ENCODE data around the gene SRC.

The SRC gene

GRCh38 chr20:37416848-37417616 lies 71.1 kb downstream of the SRC start:
- no peak for DNase-seq

DNA sequence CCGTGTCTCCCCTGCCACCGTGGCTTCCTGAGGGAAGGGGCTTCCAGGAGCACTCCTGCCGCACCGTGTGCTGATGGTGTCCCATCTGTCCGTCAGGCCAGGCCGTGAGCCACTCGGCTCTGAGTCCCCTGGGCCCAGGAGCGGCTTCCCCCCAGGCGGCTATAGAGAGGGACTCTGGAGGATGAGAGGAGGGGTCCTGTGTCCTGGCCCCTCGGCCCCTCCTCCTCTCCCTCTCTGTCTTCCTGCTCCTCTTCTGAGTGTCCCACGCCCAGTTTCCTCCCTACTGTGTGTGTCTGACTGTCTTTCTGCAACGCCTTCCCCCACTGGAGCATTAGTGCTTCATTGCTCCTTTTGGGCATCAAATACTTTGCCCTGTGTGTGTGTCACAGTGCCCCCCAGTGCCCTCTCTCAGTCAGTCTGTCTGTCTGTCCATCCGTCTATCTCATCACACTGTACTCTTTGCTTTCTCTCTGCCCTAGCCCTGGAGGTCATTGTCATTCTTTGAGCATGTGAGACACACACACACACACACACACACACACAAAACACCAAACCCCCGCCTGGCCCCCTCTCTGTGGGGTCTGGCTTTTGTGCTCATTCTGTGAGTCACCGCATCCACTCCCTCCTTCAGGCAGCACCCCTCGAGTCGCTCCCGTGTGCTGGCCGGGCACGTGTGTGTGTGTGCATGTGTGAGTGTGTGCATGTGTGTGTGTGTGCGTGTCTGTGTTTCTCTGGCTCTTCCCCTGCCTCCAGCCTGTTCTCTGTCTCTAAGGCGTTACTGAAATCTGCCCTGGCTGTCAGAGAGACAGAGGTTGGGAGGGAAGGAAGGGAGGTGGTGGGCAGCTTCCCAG lies 71.9 kb downstream of the SRC start:
- DNase-seq: peak; percentile 55

- no peak for DNase-seq
Observed at GRCh38 chr20:37418591-37419109, 72.7 kb downstream of the SRC start.

DNA sequence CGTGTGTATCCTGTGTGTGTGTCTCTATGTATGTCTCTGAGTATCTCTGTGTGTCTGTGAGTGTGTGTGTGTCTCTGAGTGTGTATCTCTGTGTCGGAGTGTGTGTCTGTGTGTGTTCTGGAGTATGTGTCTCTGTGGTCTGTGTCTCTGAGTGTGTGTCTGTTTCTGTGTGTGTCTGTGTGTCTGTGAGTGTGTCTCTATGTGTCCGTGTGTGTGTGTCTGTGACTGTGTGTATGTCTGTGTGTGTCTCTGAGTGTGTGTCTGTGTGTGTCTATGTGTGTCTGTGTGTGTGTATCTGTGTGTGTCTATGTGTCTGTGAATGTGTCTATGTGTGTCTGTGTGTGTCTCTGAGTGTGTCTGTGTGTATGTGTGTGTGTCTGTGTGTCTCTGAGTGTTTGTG lies 73.4 kb downstream of the SRC start:
- no peak for DNase-seq

DNA sequence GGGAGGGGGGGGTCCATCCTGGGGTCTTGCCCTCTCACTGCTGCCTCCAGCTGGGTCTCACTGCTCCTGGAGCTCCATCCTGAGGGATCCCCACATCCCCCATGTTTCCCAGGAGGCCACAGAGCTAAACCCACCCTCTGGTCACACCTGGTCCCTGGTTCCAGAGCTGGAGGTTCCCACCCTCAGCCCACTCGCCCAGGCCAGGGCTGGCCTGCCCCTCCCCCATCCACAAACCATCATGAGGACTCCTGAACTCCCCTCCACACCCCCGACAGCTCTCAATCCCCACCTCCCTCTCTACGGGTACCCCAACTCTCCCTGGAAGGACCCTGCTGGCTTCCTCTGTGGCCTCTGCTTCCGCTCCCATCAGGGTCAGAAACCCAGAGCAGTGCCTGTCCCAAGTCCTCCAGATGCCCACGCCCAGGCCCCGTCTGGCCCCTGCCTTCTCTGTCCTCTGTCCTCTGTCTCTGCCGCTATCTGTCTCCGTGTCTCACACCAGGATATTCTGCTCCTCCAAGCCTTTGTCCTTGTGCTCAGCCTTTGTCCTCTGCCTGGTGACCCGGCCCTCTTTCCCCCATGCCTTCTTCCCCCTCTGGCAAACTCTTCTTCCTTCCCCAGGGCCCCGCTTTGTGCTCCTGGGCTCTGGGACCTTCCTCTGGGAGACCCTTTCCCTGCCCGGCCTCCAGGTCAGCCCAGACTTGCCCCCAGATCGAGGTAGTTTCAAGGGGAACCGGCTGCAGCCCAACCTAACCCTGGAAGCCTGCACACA lies 74.0 kb downstream of the SRC start:
- no peak for DNase-seq

- DNase-seq: no peak
Observed at GRCh38 chr20:37420610-37421009, 74.7 kb downstream of the SRC start.

GRCh38 chr20:37421060-37421905 lies 75.3 kb downstream of the SRC start:
- no peak for DNase-seq

GRCh38 chr20:37421988-37422387 lies 76.0 kb downstream of the SRC start:
- DNase-seq: no peak

- no peak for DNase-seq
Observed at GRCh38 chr20:37422791-37423286, 76.9 kb downstream of the SRC start.

GRCh38 chr20:37423545-37423944 lies 77.6 kb downstream of the SRC start:
- no peak for DNase-seq

DNA sequence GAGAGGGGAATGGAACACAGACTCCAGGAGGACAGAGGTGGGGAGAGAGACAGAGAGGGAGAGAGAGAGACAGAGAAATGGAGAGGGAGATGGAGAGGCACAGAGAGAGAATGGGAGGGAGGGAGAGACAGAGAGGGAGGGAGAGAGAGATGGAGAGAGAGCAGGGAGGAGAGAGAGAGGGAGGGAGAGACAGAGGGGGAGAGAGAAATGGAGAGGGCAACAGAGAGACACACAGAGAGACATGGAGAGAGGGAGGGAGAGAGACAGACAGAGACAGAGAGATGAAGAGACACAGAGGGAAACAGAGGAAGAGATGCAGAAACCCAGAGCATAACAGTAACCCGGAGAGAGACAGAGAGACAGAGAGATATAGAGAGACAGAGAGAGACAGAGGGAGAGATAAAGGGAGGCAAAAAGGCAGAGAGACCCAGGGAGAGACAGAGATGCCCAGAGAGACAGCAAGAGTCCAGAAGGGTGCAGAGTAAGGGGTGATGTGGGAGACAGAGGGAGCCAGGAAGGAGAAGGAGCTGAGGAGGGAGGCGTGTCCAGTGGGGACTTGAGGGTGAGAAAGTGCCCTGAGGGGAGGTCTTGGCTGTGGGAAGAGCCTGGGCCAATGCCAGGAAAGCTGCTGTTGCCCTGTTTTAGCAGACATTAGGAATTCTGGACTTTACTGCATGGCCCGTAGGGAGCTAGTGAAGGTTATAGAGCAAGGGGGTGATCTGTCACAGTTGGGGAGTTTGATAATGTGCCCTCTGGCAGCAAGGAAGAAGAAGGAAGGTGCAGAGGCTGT lies 78.3 kb downstream of the SRC start:
- DNase-seq: no peak

DNA sequence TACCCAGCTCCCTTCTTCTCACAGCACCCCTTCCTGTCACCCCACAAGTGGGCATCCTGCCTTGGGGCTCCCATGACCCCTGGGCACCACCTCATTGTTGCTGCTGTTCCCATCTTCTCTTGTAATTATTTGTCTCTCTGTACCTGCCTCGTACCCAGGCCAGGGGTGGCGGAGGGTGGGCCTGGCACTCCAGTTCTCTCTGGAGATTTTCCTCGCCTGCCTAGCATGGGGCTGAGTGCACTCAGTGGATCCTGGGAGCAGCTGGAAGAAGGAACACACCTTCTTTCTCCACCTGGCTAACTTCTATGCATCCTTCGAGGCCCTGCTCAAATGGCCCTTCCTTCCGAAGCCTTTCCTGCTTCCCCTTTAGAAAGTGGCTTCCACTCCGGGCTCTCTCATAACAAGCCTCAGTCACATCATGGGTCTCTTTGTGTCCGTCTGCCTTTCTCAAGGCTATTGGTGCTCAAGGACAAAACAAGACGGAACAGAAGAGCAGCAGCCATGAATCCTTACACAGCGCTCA lies 79.2 kb downstream of the SRC start:
- no peak for DNase-seq

GRCh38 chr20:37426106-37426505 lies 80.2 kb downstream of the SRC start:
- DNase-seq: no peak

DNA sequence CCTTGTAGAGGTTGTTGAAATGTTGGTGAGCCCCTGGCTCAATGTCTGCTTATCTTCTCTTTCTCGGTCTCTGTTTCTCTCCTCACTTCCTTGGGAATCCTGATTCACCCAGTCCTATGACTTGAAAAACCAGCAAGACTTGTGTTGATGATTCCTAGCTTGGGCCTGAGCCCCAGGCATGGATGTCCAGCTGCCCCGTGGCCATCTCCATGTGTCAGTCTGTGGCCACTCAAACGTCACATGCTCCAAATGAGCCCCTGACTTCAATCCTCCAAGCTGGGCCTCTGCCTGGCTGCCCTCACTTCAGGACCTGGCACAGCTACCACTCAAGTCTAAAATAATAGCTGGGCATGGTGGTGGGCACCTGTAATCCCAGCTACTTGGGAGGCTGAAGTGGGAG lies 81.0 kb downstream of the SRC start:
- DNase-seq: no peak

GRCh38 chr20:37430044-37430443 lies 84.1 kb downstream of the SRC start:
- no peak for DNase-seq

DNA sequence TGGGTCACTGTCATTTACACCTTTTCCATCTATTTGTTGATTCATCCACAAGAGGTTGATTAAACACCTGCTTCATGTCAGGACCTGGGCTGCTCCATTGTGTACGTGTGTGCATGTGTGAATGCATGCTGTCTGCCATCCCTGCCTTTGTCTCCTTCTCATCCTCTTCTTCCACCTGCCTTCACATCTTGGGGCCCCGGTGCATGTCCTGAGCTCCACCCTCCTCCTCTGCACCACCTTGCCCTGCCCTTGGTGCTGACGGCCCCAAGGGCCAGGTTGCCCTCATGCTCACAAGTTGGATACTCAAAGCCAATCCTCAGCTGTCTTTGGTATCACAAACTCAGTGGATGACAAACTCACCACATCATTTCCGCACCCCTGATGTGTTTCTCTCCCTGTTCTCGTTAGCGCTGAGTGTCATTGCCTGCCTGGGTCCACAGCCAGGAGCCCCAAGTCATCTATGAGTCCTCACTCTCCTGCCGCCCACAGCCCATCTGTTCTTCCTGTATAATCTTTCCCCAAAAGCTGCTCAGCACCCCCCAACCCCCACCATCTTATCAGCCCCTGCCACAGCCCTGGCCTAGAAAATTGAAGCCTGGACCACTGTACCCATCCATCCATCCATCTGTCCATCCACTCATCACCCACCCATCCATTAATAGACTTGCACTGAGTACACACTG lies 85.0 kb downstream of the SRC start:
- no peak for DNase-seq

DNA sequence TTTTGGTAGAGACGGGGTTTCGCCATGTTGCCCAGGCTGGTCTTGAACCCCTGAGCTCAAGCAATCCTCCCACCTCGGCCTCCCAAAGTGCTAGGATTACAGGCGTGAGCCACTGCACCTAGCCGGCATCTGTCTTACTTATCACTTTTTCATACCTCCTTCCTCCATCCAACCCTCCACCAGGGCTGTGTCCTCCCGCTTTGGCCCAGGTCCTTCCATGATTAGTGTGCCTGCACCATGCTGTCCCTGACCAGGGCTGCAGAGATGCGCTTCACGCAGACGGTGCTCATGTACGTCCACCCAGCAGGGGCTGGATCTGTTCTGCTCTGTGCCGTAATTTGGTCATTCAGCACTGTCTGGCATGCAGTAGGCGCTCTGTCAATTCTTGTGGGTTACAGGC lies 85.8 kb downstream of the SRC start:
- no peak for DNase-seq

DNA sequence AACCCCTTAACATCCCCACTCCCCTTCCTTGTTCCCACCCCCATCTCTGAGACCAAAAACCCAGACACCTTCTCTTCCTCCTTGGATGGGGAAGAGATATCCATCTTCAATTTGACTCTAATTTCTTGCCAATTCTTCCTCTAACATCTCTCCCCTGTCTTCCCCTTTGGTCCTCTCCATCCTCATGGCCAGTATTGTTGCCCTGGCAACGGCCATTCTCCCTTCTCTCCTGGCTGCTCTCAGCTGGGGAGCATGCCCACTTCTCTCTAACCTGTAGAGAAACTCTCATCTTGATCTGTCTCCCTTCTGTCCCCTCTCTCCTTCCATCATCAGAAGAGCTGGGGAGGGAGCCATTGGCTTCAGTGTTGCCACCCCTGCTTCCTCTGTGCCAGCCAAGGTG lies 86.7 kb downstream of the SRC start:
- no peak for DNase-seq

DNA sequence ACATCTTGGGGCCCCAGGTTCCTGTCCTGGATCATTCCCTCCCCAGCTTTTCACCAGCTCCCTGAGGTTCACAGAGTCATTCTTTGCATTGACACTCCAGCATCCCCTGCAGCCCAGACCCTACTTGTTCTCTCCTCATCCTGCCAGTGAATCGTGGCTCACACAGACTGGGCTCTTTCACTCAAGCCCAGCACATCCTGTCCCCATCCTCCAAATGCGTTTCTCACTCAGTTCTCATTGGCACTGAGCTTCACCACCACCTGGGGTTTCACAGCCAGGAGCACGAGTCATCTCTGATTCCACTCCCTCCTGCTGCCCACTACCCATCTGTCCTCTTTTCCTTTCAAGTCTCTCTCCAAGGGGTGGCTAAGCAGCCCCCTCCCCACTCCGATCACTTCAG lies 89.7 kb downstream of the SRC start:
- no peak for DNase-seq

- no peak for DNase-seq
Observed at GRCh38 chr20:37436527-37437186, 90.7 kb downstream of the SRC start.

Data from hematopoietic multipotent progenitor cell treated with erythropoietin and hydrocortisone succinate and interleukin-3 and kit ligand, for 4 days (in vitro differentiated cells).